Gastrocnemius medialis (tissue), 4 donors: ENCODE measurements around the gene ZWINT.

Experiments used
- POLR2A ChIP-seq, 2 donors: fragments of 450-650 bp; IDR thresholded peaks; one replicate each; pipeline ENCODE4 v1.6.1; 2017; ENCODE audit warnings: antibody characterized with exemption in 2 of 2, mild to moderate bottlenecking in 2 of 2, moderate library complexity in 2 of 2
- TF ChIP-seq, protein P1 (sequence below), 5 experiments: fragments of 450-650 bp in 3 of 5; fragments of 200-600 bp in 2 of 5; sonication (generic) in 2 of 5; IDR thresholded peaks in 4 of 5; conservative IDR thresholded peaks in 1 of 5; 1 replicate in 4 of 5; 2 replicates in 1 of 5; pipeline ENCODE4 v1.5.1; 2016 to 2019; ENCODE audit warnings: antibody characterized with exemption in 5 of 5, mild to moderate bottlenecking in 3 of 5, moderate library complexity in 3 of 5

- TF ChIP-seq, protein P1, sequence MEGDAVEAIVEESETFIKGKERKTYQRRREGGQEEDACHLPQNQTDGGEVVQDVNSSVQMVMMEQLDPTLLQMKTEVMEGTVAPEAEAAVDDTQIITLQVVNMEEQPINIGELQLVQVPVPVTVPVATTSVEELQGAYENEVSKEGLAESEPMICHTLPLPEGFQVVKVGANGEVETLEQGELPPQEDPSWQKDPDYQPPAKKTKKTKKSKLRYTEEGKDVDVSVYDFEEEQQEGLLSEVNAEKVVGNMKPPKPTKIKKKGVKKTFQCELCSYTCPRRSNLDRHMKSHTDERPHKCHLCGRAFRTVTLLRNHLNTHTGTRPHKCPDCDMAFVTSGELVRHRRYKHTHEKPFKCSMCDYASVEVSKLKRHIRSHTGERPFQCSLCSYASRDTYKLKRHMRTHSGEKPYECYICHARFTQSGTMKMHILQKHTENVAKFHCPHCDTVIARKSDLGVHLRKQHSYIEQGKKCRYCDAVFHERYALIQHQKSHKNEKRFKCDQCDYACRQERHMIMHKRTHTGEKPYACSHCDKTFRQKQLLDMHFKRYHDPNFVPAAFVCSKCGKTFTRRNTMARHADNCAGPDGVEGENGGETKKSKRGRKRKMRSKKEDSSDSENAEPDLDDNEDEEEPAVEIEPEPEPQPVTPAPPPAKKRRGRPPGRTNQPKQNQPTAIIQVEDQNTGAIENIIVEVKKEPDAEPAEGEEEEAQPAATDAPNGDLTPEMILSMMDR (IDR thresholded peaks at IDR 0.05 in 4 of 5, conservative IDR thresholded peaks at IDR 0.05 in 1 of 5): no peak
- no peak for TF ChIP-seq POLR2A (IDR thresholded peaks at IDR 0.05)
These were observed 33.9 kb downstream of the ZWINT start for GRCh38 chr10:56327118-56327517.
